HG02642 (cell line): Measurements from ENCODE around the gene METTL2B.

Source experiments
- ATAC-seq: cut with Tn5 transposase; IDR thresholded peaks from one replicate; pipeline ENCODE4 v1.9.1; 2021; ENCODE audit warnings: mild to moderate bottlenecking; ENCODE audit not compliant: unreplicated experiment, poor library complexity

METTL2B gene, protein sequence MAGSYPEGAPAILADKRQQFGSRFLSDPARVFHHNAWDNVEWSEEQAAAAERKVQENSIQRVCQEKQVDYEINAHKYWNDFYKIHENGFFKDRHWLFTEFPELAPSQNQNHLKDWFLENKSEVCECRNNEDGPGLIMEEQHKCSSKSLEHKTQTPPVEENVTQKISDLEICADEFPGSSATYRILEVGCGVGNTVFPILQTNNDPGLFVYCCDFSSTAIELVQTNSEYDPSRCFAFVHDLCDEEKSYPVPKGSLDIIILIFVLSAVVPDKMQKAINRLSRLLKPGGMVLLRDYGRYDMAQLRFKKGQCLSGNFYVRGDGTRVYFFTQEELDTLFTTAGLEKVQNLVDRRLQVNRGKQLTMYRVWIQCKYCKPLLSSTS

DNA sequence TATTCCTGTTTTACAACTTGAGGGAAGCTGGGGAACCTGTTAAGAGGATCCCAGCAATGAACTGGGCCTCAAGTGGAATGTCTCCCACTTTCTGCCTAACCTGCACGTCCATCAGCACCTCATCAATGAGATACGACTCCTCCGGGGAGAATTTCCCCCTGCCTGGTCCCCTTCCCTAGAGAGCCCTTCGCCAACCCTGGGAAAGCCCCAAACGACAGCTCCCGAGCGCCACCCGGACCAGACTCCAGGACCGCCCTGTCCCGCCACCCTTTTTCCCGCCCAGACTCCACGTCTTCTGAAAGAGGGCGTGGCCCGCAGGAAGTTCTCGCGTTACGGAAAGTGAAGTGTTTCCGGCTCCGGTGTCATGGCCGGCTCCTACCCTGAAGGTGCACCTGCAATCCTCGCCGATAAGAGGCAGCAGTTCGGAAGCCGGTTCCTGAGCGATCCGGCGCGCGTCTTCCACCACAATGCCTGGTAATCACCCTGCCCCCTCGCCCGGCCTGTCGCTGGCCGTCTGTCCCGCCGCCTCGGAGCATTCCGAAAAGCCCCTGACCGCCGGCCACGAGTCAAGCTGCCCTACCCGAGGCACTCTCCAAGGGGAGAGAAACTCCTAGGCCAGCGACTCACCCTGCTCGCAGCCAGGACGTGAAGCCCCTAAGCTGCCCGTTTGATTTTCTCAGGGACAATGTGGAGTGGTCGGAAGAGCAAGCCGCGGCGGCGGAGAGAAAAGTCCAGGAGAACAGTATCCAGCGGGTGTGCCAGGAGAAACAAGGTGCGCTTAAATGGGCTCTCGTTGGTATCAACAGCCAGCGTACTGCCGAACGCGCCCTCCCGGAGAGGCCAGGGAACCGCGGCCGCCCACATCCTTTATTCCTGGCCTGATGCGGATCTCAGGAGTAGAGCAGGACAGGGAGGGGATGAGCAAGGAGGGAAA is at the start of gene METTL2B:
Gene METTL2B, plus strand, starts transcription at position 347 of the 934 bp plus-strand sequence. Its CDS starts 18 bp downstream, at position 365.
- peak; percentile 94 for ATAC-seq

DNA sequence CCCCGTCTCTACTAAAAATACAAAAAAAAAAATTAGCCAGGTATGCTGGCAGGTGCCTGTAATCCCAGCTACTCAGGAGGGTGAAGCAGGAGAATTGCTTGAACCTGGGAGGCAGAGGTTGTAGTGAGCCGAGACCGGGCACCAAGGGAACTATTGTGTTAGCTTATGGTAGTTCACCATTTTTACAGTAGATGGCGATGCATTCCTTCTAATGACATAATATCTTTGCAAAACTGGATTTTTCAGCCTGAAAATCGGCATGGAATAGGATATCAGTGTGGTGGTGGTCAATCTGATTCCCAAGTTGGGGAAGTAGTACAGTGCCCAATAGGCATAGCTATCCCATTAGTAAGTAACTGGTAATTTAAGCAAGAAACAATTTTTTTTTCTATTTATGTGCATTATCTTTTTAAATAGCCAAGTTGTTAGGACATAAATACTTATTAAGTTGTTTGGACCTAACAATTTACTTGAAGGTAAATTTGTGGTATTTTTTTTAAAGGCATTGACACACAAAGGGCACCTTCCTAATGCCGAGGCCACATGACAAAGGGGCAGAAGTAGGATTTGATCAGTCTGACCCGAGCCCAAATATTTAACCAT is 49.2 kb upstream of the METTL2B start:
- ATAC-seq, result peak; percentile 44

DNA sequence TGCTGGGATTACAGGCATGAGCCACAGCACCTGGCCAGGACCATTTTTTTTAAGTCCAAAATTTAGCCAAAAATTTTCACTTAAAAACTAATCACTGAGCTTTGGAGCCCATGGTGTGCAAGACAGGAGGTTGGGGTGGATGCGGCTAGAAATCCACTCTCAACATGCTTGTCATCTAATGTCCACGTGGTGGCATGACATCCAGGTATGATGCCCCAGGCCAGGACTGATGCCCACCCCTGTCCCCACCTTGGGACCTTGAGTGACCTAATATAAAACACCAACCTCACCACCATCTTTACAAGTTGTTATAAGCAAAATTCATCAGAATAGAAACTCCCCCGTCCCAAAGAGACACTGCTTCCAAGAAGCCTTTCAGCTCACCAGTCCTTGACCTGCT is 46.3 kb upstream of the METTL2B start:
- ATAC-seq, result no peak

DNA sequence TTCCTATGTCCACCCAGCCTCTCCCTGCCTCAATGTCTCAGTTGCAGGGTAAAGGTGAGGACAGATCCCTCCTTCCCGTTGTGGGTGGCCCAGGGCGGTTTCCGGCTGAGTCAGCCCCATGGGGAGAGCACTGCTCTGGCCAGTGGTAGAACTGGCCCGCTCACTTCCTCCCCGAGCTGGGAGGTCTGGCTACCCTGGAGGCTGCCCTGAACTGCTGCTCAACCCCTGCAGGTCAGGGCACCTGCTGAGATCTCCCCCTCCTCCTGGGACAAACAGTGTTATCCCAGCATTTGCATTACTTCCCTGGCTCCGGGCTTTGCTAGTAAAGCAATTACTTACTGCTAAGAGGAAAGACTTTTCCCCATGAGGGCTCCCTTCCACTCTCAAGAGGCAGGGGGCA is 45.3 kb upstream of the METTL2B start:
- ATAC-seq, result no peak

DNA sequence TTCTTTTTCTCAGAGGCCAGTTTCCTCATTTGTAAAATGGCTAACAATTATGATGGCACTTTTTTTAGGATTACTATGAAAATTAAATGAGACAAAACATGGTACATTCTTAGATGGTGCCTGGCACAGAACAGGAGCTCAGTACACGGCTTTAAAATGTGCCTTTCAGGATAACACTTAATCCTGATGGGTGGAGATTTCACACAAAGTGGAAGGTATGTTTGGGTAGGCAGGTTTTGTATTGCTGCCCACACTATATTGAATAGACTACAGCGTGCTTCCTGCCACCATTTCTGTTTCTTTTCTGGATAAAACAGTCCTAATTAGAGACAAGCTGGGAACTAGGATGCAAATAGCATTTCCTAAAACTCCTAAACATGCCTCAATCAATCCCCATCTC is 44.8 kb upstream of the METTL2B start:
- ATAC-seq, result no peak

DNA sequence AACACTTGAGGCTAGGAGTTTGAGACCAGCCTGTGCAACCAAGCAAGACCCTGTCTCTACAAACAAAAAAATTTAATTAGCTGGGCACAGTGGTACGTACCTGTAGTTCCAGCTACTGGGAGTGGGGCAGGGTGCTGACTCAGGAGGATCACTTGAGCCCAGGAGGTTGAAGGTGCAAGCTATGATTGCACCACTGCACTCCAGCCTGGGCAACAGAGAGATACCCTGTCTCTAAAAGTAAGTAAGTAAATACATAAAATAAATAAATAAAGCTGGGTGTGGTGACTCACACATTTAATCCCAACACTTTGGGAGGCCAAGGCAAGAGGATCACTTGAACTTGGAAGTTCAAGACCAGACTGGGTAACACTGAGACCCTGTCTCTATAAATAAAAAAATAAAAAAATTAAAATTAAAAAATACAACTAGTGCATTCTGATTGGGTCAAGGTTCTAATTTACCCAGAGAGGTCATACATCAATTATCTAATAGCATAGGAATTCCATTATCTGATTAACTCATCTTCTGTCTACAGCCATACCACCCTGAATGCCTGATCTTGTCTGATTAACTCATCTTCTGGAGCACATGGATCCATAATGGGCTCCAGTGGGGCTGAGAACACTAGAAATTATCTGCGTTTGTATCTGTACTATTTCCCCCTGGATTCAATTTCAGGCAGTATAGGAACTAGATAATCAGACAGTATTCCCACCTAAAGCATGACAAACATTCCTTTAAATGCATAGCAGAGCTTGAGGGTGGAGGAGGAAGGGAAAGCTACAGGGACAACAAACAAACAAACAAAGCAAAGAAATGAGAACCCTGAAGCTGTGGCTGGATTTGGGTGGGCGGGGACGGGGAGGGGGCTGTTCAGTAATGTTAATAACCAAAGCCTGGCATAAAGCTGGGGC is 41.9 kb upstream of the METTL2B start:
- ATAC-seq, result no peak

DNA sequence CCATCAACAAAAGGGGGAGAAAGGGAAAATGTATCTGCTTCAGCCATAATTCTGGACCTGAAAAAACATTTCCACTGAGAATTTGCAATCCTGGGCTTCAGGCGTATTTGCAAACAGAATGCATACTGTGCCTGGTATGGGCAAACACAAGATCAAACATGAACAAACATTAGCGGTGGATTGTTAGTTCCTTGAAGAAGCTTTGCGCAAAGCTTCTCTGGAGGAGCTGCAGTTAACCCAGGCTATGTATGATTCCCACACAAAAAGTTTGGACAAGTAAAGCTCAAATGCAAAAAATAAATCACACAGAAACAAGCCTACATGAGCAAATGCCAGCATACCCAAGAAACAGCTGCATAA is 41.2 kb upstream of the METTL2B start:
- ATAC-seq, result no peak

DNA sequence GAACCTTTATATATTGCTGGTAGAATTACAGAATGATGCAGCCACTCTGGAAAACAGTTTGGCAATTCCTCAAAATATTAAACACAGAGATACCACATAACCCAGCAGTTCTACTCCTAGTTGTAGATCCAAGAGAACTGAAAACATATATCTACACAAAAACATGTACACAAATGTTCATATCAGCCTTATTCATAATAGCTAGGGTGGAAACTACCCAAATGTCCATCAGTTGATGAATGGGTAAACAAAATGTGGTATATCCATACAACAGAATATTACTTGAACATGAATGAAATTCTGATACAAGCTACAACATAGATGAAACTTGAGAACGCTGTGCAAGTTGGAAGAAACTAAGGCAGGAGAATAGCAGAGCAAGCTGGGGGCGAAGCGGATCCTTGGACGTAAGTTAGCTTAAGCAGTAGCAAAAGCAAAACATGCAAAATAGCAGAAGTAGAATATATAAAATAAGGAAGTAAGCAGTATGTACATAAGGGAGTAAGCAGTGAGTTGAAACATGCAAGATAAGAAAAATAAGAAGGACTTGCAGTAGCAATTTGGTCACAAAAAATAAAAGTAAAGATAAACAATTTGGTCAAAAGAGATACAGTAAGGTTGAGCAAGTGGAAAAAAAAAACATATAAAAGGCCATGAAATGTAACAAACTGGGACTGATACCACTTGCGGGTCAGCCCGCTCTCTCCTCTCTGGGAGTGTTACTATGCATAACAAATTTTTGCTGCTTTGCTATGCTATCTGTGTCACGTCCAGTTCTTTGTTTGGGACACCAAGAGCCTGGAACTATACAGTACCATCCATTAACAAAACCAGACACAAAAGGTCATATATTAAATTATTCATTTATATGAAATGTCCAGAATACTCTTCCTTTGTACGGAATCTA is 38.9 kb upstream of the METTL2B start:
- ATAC-seq, result no peak

DNA sequence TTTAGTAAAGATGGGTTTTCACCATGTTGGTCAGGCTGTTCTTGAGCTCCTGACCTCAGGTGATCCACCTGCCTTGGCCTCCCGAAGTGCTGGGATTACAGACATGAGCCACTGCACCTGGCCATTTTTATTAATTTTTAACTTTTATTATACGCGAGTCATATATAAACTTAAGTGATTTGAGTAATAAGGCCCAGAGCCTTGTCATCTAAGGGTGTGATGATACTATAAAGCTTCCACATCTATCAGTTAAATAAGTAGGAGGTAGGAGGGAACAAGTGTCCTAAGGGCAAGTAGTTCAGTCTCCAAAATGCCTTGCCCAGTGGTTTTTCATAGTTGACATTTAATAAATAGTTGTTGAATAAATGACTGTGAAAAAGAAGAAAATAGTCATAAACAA is 34.2 kb upstream of the METTL2B start:
- ATAC-seq, result no peak

DNA sequence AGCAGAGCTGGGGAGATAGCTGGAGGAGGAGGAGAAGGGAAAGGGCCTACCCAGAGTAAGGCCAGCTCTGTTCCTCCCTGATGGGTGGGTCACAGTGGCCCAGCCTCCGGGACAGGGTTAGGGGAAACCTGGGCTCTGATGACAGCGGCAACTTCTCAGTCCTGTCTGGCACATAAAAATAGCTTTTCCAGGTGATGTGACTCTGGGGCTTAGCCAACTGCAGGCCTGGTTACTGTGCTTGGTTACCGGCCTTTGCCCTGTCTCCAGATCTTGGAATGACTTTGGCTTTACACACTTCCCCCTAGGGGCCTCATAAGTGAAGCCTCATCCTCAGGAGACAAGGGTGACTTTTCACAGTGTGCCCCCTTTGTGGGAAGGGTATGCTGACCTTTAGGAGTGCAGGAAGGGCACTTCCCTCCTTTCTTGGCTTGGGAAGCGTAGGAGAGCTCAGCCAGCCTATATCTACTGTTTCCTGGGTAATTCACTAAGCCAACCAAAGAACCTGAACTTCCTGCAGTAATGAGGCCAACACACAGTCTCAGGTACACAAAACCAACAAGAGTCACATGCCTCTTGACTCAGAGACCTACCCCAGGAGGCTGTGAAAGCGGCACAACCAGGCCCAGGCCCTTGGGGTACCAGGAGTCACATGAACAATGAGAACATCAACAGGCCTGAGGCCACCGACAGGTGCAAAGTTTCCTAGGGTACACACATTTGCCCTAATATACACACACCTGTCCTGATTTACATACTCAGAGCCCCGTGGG is 32.5 kb upstream of the METTL2B start:
- ATAC-seq, result no peak

DNA sequence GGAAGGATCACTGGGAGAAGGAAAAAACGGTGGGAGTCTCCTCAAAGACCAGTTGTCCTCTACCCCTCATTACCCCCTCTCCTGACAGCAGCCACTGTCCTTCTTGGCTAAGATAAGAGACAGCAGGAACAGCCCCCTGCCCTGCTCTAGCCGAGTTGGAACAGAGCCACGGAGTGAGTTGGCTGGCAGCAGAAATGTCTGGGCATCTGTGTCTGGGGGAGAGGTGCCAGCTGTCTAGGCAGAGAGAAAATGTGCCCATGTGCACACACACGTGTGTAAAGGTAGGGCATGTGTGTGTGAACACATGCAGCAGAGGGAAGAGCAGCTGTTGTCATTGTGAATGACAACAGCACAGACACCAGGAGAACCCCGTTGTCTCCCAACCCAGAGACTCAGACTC is 30.2 kb upstream of the METTL2B start:
- ATAC-seq, result no peak

DNA sequence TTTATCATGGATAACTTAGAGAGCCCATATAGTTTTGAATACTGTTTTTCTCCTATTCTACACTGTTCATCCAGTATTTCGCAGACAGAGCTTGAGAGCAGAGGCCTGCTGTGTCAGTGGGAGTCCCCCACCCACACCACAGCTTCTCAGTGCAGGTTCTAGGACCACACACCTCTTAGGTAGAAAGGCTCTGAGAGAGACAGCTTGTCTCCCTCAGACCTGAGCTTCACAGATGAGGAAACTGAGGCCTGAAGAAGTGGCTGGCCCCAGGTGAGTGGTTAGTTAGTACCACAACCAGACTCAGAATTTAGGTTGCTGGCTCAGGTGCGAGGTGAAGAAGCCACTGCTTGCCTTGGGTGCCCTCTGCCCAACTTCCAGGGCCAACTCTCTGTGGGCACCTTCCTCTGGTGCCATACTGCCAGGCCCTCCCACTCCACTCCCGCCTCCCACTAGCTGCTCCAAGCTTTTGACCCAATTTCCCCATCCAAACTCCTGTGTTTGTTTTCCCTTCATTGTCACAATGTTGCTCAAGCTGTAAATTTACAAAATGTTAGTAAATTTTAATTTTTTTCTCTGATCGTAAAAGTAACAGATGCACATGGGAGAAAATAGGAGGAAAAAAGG is 28.5 kb upstream of the METTL2B start:
- no peak for ATAC-seq

DNA sequence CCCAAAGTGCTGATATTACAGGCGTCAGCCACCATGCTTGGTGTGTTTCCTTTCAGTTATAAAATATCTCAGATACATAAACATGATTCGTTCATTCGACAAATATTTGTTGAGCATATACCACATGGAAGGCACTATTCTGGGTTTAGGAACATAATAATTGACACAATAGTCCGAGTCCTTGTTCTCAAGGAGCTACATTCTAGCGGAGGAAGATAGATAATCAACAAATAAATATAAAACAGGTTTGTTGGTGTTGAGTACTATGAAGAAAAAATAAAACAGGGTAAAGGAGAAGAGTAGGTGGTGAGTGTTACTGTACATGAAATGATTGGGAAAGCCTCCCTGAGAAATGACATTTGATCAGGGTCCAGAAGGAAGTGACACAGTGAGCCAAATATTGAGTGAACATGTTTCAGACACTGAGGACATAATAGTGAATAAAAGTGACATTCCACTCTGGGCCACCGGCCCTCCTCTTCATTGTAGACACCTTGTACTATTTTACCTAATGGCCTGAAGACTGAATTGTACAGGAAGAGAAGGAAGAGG is 27.7 kb upstream of the METTL2B start:
- ATAC-seq, result no peak

DNA sequence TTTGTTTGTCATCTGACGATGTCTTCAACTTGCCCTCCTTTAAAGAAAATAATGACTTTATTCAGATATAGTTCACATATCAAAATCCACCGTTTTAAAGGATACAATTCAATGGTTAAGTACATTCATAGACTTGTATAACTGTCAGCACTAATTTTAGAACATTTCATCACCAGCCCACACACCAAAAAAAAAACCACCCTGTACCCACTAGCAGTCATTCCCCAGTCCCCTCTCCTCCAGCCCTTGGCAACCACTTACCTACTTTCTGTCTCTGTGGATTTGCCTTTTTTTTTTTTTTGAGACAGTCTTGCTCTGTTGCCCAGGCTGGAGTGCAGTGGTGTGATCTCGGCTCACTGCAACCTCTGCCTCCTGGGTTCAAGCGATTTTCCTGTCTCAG is 26.1 kb upstream of the METTL2B start:
- ATAC-seq, result no peak

DNA sequence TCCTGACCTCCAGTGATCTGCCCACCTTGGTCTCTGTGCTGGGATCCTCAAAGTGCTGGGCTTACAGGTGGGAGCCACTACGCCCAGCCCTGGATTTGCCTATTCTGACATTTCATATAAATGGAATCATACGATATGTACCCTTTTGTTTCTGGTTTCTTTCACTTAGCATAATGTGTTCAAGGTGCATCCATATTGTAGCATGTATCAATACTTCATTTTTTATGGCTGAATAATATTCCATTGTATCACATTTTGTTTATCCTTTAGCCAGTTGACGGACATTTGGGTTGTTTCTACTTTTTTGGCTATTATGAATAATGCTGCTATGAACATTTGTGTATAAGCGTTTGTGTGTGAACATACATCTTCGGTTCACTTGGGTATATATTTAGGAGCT is 25.6 kb upstream of the METTL2B start:
- ATAC-seq, result no peak

DNA sequence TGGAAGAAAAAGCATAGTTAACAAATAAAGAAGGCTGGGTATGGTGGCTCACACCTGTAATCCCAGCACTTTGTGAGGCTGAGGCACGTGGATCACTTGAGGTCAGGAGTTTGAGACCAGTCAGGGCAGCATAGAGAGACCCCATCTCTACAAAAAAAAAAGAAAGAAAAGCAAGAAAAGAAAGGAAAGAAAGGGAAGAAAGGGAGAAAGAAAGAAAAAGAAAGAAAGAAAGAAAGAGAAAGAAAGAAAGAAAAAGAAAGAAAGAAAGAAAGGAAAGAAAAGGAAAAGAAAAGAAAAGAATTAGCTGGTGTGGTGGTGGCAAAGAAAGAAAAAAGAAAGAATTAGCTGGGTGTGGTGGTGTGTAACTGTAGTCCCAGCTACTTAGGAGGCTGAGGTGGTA is 24.0 kb upstream of the METTL2B start:
- ATAC-seq, result no peak
